GM18511 (cell line): ENCODE measurements around the gene EPYC.

ENCODE experiments used
- ATAC-seq: cut with Tn5 transposase; IDR thresholded peaks from one replicate; pipeline ENCODE4 v1.9.1; 2021; ENCODE audit warnings: mild to moderate bottlenecking, moderate library complexity; ENCODE audit not compliant: unreplicated experiment

Gene EPYC

GRCh38 chr12:91004872-91005271 is at the start of gene EPYC:
Gene EPYC, minus strand, starts transcription at chr12:91004972. Its CDS starts 2,407 bp downstream, at chr12:91002565.
- ATAC-seq = no peak

- ATAC-seq = no peak
Observed at GRCh38 chr12:91053951-91054715, 49.4 kb upstream of the EPYC start.

GRCh38 chr12:91052026-91052425 is 47.3 kb upstream of the EPYC start:
- ATAC-seq = no peak

- ATAC-seq = no peak
Observed at GRCh38 chr12:91044586-91044985, 39.8 kb upstream of the EPYC start.

- ATAC-seq = no peak
Observed at GRCh38 chr12:91043408-91043807, 38.6 kb upstream of the EPYC start.

DNA sequence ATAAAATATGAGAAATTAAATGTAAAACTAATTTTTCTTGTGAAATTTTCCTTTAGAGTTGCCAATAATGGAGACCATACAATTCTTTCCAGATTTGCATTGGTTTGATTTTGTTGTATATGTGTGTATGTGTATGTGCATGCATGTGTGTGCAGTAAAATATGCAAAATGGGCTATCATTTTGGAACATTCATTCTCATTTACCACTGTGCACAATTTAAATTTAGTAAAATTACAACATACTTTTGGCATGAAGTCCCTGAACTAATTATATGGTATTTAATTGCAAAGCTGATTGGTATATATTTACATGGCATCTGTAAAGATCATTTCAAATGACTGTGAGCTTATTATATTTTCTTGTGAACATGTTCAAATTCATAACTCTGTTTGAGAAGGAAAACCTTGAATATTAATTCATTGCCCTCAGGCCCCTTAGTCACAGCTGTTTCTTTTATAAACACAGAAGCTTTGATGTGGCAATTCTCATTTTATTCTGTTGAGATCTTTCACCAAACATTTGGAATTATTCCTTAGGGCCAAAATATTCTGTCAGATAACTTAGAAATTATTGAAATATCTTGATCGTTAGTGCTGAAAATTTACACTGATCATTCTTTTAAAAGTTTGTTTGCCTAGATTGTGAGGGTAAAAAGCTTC is 35.5 kb upstream of the EPYC start:
- ATAC-seq = no peak

DNA sequence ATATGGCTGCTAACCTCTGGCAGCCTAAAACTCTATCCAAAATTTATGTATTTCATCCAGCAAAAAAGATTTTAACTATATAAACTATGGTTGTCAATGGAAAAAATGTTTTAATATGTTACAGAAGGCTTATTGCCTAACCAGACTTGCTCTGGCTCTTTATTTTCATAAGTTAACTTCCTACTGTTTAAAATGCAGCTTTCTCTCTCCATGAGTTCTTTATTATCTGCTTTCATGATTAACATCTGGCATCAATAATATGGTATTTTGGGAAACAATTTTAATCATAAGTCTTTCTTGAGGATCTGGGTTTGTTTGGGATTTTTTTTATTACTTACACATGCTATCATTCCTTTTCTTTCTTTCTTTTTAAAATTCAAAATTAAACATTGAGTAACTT is 32.5 kb upstream of the EPYC start:
- ATAC-seq = no peak

DNA sequence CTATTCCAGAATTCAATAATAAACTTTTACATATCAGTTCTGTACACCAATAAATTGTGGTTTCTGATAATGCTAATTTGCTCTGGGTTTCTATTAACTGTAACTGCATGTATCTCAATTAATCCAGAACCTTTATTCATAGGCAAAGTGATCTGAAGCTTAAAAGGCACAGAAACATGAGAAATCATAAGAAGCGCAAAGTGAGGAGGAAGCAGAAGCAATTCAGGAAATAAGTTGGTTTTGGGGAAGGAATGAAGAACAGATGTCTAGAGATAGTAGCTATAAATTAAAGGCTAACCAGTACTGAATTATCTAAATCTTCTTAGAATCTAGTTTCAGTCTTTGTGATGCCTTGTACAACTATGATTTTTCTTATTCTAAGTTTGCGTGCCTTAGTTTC is 28.5 kb upstream of the EPYC start:
- ATAC-seq = no peak

- peak; percentile 82 for ATAC-seq
Observed at GRCh38 chr12:91023326-91024004, 18.7 kb upstream of the EPYC start.

DNA sequence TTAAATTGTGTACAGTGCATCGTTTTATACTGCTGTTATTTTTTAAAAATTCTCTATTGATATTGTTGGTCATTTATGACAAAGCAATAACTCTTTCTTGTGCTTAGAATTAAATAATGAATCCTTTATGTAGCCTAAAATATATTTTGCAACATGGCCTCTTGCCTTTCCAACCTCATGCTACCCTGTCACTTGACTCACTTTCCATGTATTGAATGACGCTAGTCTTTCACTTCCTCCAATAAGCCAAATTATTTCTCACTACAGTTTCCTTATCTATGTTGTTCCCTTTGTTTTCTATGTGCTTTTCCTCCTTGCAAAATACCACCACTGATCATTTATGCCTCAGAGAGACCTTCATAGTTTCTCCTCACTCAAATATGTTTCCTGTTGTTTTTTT is 16.3 kb upstream of the EPYC start:
- ATAC-seq = no peak

- ATAC-seq = no peak
Observed at GRCh38 chr12:91019455-91019854, 14.7 kb upstream of the EPYC start.

DNA sequence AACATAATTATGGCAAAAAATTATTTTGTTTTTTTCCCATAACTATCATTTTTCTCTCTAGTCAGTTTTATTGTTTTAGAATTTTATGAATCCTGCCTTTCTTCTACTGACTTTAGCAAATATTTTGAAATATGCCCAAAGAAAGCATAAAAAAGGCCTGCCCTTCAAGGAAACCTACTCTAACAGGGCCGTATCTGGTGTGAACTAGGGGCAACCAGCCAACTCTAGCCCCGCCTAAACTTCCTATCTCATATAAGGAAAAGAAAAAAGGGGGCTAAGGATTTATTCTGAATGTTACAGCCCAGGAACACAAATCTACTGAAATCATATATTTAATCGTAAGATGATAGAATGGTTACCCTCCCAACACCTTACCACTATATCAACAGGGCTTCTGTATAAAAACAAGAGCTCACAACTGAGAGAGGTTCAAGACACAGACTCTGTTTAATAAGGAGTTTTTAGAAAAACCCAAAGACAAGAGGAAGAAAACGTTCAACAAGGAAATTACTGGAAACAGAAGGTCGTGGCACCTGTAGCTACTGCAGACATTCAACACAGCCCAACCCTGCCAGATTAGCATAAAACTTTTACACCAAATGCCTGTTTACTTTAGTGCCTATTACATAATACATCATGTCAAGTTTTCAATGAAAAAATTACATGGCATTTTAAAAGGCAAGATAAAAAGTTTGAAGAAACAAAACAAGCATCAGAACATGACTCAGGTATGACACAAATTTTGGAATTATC is 12.9 kb upstream of the EPYC start:
- ATAC-seq = no peak

GRCh38 chr12:91017043-91017442 is 12.3 kb upstream of the EPYC start:
- ATAC-seq = no peak

- ATAC-seq = peak; percentile 84
Observed at GRCh38 chr12:91009319-91009950, 4.7 kb upstream of the EPYC start.

GRCh38 chr12:91007531-91008290 is 2.9 kb upstream of the EPYC start:
- peak; percentile 81 for ATAC-seq

- ATAC-seq = no peak
Observed at GRCh38 chr12:91003737-91004136, 1.0 kb downstream of the EPYC start.

DNA sequence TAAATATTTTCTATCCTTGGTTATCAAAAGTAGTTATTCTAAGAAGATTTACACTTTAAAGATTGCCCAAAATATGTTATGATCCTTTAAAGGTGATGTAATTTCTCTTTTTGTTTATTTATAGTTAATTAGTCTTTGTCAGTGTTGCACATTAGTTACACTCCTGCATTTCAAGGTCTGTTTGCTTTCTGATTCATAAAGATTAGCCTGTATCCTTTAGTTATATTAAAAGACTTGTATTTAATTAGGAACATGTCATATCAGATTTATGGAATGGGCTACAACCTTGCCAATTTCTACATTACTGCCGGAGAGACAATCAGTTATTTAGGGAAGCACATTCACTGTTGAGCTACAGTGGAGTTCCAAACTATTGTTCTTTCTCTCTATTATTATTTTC is 3.5 kb downstream of the EPYC start:
- no peak for ATAC-seq

DNA sequence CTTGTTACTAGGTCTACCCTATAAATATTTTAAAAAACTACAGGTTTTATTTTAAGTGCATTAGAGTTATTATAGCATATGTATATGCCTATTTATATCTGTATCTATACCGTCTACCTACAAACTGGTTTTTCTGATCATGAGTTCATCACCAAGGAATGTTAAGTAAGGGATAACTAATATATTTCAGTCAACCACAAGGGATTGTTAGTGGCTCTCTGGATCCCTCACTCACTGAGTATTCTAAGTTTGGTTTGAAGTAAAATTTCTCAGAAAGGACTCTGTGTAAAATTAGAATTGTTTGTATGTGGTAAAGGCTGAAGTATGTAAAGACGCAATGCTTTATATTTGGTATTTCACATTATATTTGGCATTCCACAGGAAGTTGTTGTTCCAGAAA is 4.8 kb downstream of the EPYC start:
- ATAC-seq = no peak

DNA sequence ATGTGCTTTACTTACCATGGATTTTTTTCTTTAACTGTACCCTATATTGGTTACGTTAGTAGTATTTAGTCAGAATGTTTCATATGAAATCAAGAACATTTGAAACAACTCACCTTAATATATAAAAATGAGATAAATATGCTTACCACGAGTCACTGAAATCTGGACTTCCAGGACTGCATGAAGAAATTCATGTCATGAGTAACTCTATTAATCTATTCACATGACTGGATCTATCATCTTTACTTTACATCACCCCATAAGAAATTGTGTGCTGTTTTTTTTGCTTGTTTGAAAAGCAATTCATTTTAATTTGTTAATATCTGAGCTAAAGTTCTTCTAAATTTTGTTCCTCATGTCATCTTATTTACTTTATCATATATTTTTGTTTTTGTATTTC is 5.2 kb downstream of the EPYC start:
- no peak for ATAC-seq

GRCh38 chr12:90995010-90995409 is 9.8 kb downstream of the EPYC start:
- no peak for ATAC-seq
